Activated T-cell treated with anti-CD3 and anti-CD28 coated beads for 24 hours (primary cell): ENCODE data around the gene STAC3.

Experiments
- DNase-seq: peaks from one replicate; pipeline ENCODE4 v3.0.0-alpha.2; 2020; ENCODE audit warnings: low read depth

The STAC3 gene

DNA sequence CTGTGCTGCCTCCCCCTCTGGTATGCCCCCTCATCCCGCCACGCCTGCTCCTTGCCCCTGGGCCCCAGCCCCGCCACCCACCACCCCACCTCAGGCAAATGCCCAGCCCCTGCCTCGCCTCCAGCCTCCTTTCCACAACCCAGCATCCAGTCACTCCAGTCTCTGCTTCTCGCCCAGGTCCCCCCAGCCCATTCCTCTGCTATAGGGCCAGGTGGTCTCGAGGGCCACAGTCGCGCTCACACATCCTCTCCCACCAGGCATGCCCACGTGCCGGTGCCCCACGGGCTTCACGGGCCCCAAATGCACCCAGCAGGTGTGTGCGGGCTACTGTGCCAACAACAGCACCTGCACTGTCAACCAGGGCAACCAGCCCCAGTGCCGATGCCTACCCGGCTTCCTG is 40.5 kb downstream of the STAC3 start:
- no peak for DNase-seq

DNA sequence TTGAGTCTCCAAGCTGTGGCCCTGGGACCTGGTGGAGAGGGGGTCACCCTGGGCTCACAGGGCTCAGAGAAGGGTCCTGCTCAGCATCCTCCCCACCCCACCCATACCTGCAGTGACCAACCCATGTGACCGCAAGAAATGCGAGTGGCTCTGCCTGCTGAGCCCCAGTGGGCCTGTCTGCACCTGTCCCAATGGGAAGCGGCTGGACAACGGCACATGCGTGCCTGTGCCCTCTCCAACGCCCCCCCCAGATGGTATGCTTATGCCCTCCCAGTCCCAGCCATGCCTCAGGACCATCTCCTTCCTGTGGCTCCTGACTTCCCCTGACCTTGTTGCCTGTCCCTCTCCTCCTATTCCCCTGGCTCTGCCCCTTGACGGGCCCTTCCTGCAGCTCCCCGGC is 41.1 kb downstream of the STAC3 start:
- no peak for DNase-seq

DNA sequence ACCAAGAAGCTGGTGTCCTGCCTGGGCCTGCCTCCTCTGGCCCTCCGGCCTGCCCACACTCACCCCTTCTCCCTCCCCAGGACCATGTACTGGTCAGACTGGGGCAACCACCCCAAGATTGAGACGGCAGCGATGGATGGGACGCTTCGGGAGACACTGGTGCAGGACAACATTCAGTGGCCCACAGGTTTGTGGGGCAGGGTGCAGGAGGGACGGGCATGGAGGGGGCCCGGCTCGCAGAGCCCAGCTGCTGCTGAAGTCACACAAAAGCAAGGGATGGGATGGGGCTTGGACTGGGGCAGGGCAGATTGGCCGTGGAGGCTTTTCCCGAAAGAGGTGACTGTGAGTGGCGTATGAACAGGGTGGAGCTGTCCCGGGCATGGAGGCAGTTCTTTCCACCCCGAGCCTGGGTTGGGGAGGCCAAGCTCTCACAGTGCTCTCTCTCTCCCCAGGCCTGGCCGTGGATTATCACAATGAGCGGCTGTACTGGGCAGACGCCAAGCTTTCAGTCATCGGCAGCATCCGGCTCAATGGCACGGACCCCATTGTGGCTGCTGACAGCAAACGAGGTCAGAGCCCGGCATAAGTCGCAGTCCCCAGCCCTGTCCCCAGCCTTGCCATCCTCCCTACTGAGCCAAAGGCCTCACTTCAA is 42.2 kb downstream of the STAC3 start:
- no peak for DNase-seq

DNA sequence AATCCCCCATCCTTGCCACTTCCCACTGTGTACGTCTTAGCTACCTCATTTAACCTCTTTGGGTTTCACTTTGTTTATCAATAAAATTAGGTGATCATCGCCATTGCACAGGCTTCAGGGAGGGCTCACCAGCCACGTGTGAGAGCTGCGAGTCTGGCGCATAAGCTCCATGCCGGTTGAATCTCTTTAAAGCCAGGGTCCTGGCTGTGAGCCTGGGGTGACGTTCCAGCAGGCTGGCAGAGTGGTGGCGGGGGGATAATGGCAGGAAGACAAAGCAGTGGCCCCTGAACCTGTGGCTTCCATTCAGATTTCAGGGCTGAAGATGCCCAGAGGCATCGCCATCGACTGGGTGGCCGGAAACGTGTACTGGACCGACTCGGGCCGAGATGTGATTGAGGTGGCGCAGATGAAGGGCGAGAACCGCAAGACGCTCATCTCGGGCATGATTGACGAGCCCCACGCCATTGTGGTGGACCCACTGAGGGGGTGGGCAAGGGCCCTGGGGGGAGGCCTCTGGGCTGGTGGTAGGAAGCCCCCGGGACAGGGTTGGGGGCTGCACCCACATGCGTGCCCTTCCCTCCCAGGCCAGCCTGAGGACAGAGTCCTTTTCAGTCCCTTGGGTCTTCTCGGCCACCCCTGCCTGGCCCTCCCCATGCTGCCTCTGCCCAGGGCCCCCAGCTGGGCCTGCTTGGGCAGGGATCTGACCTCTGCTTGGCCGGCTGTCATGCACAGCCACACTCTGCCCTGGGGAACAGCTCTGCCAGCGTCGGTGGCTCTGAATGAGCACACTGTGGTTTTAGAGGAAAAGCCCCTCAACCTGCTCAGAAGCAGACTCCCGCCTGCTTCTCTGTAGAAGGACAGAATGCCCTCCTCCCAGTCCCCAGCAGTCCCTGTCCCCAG is 43.0 kb downstream of the STAC3 start:
- no peak for DNase-seq

DNA sequence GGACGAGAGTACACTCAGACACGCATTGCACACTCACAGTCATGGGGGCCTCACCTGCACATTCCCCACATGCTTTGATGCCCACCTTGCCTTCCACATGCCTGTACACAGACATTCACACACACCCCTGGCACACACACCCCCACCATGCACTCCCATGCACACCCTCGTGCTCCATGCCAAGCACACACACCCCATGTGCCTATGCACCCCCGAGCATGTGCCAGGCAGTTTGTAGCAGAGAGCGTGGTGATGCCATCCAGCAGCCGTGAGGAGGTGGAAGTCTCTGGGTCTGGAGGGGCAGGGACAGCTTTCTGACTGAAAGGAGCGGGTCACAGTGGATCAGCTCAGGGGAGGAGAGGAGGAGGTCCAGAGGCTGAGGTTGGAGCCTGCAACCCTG is 45.1 kb downstream of the STAC3 start:
- no peak for DNase-seq

DNA sequence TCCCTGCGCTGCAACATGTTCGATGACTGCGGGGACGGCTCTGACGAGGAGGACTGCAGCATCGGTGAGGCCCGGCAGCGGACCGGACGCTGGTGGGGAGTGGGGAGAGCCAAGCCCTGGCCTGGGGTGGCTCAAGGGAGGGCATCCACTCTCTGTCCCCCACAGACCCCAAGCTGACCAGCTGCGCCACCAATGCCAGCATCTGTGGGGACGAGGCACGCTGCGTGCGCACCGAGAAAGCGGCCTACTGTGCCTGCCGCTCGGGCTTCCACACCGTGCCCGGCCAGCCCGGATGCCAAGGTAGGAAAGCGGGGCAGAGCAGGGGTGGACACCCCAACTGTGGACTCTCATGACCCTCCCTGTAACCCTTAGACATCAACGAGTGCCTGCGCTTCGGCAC is 45.8 kb downstream of the STAC3 start:
- DNase-seq: no peak

DNA sequence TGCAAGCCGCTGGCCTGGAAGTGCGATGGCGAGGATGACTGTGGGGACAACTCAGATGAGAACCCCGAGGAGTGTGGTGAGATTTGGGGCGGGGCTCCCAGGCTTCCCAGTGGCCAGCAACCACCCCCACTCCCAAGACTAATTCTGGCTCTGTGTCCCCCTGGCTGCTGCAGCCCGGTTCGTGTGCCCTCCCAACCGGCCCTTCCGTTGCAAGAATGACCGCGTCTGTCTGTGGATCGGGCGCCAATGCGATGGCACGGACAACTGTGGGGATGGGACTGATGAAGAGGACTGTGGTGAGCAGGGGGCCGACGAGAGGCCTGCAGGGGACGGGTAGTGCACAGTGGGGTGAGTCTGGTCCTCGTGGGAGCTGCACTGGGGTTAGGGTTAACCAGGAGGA is 46.5 kb downstream of the STAC3 start:
- no peak for DNase-seq

DNA sequence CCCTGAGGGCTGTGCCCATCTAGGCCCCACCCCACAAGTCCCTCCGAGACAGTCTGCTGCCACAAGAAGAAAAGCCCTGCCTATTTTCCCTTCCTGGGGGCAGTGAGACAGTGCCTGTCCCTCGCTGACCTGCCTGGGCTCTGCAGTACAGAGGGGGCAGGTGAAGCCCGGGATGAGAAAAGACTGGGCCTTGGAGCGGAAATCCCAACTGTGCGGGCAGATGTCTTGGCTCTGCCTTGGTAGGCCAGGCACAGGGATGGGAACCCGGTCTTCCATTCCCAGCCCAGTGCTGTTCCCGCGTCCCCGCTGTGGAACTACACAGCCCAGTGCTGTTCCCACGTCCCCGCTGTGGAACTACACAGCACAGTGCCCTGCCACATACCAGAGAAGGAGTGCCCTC is 47.2 kb downstream of the STAC3 start:
- no peak for DNase-seq

DNA sequence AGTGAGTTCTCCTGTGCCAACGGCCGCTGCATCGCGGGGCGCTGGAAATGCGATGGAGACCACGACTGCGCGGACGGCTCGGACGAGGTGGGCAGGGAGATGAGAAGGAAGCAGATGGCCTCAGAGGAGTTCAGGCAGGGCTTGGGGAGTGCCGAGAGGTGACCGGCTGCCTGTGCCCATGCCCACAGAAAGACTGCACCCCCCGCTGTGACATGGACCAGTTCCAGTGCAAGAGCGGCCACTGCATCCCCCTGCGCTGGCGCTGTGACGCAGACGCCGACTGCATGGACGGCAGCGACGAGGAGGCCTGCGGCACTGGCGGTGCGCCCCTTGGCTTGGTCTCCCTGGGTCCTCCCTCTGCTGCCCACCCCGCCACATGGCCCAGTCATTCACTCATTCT is 47.8 kb downstream of the STAC3 start:
- no peak for DNase-seq

DNA sequence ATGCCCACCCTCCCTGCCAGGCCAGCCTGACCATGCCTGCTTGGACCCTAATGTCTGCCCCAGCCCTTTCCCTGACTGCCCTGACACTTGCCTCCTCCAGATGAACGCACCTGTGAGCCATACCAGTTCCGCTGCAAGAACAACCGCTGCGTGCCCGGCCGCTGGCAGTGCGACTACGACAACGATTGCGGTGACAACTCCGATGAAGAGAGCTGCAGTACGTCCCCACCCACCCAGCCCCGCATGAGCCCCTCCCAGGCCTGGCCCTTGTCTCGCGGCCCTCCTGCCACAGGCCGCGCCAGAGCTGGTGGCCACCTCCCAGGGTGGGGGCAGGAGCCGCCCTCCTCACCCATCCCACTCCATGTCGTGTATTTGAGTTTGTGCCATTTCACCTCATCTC is 48.7 kb downstream of the STAC3 start:
- no peak for DNase-seq

DNA sequence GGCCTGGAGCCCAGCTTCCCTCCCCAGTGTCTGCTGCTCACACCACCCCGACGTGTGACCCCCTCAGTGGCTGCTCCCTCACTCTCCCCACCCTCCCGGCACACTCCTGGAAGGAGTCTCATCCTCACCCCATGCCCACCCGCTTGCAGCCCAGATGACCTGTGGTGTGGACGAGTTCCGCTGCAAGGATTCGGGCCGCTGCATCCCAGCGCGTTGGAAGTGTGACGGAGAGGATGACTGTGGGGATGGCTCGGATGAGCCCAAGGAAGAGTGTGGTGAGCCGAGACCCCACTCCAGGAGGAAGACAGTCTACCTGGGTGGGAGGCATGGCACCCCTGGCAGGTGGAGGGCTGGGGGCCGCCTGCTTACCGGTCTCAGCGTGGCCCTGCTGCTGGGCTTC is 49.4 kb downstream of the STAC3 start:
- no peak for DNase-seq

DNA sequence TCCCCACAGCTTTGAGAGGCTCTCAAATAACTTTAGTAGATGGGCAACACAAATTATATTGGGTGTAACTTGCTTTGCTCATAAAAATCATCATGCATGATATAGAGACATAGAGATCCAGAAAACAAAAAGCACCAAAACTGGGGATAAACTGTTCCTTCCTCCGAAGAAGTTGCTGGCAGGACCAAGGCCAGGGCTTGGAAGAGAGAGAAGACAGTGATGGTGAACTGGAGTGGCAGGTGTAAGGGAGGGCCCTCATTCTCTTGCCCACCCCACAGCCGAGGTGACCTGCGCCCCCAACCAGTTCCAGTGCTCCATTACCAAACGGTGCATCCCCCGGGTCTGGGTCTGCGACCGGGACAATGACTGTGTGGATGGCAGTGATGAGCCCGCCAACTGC is 49.8 kb downstream of the STAC3 start:
- DNase-seq: no peak

DNA sequence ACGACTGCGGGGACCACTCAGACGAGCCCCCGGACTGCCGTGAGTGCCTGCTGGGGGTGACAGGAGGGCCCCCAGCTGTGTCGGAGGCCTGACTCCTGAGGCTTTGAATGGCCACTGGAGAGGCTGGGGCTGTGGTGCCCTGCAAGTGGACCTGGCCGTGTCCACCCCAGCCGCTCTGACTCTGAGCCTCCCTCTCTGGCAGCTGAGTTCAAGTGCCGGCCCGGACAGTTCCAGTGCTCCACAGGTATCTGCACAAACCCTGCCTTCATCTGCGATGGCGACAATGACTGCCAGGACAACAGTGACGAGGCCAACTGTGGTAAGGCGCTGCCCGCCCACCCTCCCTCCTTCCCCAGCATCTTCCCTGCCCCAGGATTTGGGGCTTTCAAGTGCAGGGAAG is 50.5 kb downstream of the STAC3 start:
- DNase-seq: no peak

DNA sequence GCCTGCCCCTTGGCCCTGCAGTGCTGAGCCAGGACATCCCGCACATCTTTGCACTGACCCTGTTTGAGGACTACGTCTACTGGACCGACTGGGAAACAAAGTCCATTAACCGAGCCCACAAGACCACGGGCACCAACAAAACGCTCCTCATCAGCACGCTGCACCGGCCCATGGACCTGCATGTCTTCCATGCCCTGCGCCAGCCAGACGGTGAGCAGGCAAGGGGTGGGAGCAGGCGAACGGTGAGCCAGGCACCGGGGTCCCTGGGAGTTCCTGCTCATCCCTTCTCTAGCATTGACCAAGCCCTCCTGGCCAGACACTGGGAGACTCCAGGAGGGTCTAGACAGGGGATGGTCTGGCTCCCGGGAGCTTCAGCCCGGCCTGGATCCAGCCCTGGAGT is 51.8 kb downstream of the STAC3 start:
- no peak for DNase-seq

DNA sequence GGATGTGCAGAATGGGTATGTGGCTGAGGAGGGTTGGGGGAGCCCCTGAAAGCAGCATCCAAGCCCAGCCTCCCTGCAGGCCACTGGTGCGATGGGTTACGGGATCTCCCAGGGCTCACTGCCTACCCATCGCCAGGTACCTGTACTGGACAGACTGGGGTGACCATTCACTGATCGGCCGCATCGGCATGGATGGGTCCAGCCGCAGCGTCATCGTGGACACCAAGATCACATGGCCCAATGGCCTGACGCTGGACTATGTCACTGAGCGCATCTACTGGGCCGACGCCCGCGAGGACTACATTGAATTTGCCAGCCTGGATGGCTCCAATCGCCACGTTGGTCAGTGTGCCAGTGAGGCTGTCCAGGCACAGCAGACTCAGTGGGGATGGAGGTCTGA is 52.7 kb downstream of the STAC3 start:
- no peak for DNase-seq

DNA sequence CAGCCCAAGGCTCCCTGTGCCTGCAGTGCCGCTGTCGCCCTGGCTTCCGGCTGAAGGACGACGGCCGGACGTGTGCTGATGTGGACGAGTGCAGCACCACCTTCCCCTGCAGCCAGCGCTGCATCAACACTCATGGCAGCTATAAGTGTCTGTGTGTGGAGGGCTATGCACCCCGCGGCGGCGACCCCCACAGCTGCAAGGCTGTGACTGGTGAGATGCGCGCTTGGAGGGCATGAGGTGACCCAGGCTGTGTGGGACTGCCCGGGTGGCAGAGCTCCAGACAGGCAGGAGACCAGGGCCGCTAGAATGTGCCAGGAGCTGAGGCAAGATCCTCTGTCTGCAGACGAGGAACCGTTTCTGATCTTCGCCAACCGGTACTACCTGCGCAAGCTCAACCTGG is 54.0 kb downstream of the STAC3 start:
- DNase-seq: no peak

DNA sequence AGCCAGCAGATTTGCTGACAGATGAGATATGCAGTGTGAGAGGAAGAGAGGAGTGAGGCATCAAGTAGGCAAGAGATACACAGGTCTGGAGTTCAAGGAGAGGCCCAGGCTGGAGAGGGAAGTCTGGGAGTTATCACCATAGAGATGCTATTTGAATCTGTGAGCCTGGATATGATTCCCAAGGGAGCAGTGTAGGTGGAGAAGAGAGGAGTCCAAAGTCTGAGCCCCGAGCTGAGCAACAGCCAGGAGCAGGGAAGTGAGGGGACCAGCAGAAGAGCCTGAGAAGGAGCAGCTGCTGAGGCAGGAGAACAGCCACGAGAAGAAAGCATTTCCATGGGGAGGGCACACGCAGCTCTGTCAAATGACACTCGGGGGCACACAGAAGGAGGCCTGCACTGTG is 54.5 kb downstream of the STAC3 start:
- DNase-seq: no peak

DNA sequence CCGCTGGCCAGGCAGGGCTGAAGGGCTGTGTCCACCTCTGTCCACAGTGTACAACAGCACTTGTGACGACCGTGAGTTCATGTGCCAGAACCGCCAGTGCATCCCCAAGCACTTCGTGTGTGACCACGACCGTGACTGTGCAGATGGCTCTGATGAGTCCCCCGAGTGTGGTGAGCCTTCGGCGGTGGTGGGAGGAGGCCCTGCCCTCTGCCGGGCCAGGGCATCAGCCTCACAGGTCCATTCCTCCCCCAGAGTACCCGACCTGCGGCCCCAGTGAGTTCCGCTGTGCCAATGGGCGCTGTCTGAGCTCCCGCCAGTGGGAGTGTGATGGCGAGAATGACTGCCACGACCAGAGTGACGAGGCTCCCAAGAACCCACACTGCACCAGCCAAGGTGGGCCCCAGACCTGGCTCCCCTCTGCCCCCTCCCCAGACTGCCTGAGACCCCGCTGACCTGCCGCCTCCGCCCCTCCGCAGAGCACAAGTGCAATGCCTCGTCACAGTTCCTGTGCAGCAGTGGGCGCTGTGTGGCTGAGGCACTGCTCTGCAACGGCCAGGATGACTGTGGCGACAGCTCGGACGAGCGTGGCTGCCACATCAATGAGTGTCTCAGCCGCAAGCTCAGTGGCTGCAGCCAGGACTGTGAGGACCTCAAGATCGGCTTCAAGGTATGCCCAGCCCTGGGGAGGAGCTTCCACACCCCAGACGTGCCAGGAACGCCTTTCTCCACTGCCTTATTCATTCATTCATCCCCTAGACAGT is 55.2 kb downstream of the STAC3 start:
- DNase-seq: no peak

DNA sequence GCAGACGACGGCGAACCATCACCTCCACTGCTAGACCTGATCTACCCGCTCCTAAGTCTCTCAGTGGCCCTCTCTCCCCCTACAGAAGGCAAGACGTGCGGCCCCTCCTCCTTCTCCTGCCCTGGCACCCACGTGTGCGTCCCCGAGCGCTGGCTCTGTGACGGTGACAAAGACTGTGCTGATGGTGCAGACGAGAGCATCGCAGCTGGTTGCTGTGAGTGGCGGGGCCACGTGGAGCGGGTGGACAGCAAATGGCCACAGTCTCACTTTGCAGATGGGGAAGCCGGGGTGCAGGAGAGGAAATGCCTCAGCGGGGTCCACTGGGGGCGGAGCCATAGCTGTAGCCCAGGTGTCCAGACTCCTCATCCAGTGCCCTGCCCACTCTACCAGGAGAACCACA is 55.8 kb downstream of the STAC3 start:
- no peak for DNase-seq

DNA sequence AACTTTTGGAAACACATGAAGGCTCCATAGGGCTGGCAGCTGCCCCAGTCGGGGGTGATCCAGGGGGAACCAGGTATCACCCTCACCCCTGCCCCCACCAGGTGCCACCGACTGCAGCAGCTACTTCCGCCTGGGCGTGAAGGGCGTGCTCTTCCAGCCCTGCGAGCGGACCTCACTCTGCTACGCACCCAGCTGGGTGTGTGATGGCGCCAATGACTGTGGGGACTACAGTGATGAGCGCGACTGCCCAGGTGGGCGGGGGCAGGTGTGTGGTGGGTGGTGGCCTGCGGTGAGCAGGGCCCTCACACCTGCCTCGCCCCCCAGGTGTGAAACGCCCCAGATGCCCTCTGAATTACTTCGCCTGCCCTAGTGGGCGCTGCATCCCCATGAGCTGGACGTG is 56.7 kb downstream of the STAC3 start:
- no peak for DNase-seq

DNA sequence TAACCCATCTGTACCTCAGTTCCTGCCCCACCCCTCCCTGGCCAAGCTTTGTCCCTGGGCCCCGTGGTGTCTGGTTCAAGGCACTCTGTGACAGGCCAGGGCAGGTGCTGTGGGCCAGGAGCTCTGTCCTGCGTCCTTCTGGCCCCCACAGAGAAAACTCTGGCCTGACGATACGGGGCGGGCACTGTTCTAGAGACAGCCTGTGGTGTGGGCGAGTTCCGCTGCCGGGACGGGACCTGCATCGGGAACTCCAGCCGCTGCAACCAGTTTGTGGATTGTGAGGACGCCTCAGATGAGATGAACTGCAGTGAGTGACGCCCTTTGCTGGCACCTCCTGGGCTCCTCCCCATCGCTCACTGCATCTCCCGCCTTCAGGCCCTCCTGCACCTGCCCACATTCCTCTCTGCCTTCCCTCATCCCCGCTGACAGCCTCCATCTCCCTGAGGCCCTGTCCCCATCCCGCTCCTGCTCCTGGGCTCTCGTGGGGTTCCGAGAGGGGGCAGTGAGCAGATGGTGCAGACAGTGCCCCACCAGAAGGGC is 57.2 kb downstream of the STAC3 start:
- no peak for DNase-seq
